Stimulated activated CD8-positive, alpha-beta memory T cell treated with anti-CD3 and anti-CD28 coated beads, Interleukin-12 subunit alpha, Interleukin-12 subunit beta, amount 100 ng/mL, for 4 hours (primary cell): ENCODE data around the gene LDHAL6B.

Source experiments
- DNase-seq: peaks from one replicate; pipeline ENCODE4 v3.0.0-alpha.2; 2020; ENCODE audit warnings: low read depth

Gene LDHAL6B

GRCh38 chr15:59251001-59251845 lies 44.6 kb downstream of the LDHAL6B start:
- no peak for DNase-seq

- no peak for DNase-seq
Measured at GRCh38 chr15:59252137-59252536, 45.5 kb downstream of the LDHAL6B start.

GRCh38 chr15:59255680-59256336 lies 49.2 kb downstream of the LDHAL6B start:
- DNase-seq, result no peak

- DNase-seq, result no peak
Measured at GRCh38 chr15:59256482-59256881, 49.8 kb downstream of the LDHAL6B start.

GRCh38 chr15:59257140-59257539 lies 50.5 kb downstream of the LDHAL6B start:
- DNase-seq, result no peak
